GM21360 (cell line): ENCODE data around the gene CDKN1A.
"Not testable (repeated sequence)": the region's sequence is repeated elsewhere in the genome, so short reads cannot be mapped to it uniquely, and the experiment has no call there.

Experiments used
- ATAC-seq: cut with Tn5 transposase; IDR thresholded peaks from one replicate; pipeline ENCODE4 v1.9.1; 2021; ENCODE audit warnings: mild to moderate bottlenecking, moderate library complexity; ENCODE audit not compliant: unreplicated experiment

CDKN1A gene

GRCh38 chr6:36695414-36695813 is 16.9 kb downstream of the CDKN1A start:
- ATAC-seq = no peak

GRCh38 chr6:36697481-36697903 is 19.0 kb downstream of the CDKN1A start, which contains the start of gene RAB44:
RAB44 (plus strand) TSS chr6:36697826; CDS start chr6:36704236, 6,410 bp downstream.
- ATAC-seq = no peak

GRCh38 chr6:36698196-36698595 is 19.7 kb downstream of the CDKN1A start:
- no peak for ATAC-seq

GRCh38 chr6:36698871-36699271 is 20.4 kb downstream of the CDKN1A start:
- no peak for ATAC-seq

- ATAC-seq = no peak
These were observed 20.8 kb downstream of the CDKN1A start for GRCh38 chr6:36699348-36699747.

GRCh38 chr6:36700071-36700812 is 21.7 kb downstream of the CDKN1A start:
- ATAC-seq = no peak

- no peak for ATAC-seq
These were observed 22.3 kb downstream of the CDKN1A start for GRCh38 chr6:36700831-36701230.

- no peak for ATAC-seq
These were observed 23.0 kb downstream of the CDKN1A start for GRCh38 chr6:36701401-36701991.

- no peak for ATAC-seq
These were observed 24.1 kb downstream of the CDKN1A start for GRCh38 chr6:36702656-36703055.

- no peak for ATAC-seq
These were observed 24.6 kb downstream of the CDKN1A start for GRCh38 chr6:36703081-36703606.

GRCh38 chr6:36703982-36704381 is 25.5 kb downstream of the CDKN1A start:
- ATAC-seq = no peak

GRCh38 chr6:36704961-36705577 is 26.6 kb downstream of the CDKN1A start:
- ATAC-seq = not testable (repeated sequence)

GRCh38 chr6:36706339-36706738 is 27.8 kb downstream of the CDKN1A start:
- no peak for ATAC-seq

- no peak for ATAC-seq
These were observed 34.3 kb downstream of the CDKN1A start for GRCh38 chr6:36712816-36713215.

GRCh38 chr6:36713846-36714245 is 35.3 kb downstream of the CDKN1A start:
- ATAC-seq = no peak

- no peak for ATAC-seq
These were observed 36.0 kb downstream of the CDKN1A start for GRCh38 chr6:36714511-36714910.

GRCh38 chr6:36715469-36715868 is 37.0 kb downstream of the CDKN1A start:
- no peak for ATAC-seq

- ATAC-seq = no peak
These were observed 38.1 kb downstream of the CDKN1A start for GRCh38 chr6:36716476-36717093.

- ATAC-seq = no peak
These were observed 38.8 kb downstream of the CDKN1A start for GRCh38 chr6:36717231-36717825.

GRCh38 chr6:36717871-36718540 is 39.5 kb downstream of the CDKN1A start:
- no peak for ATAC-seq
